G401.6 (cell line): Measurements from ENCODE around the gene CLIC3.

Source experiments
- FAIRE-seq: peaks from 2 replicates; lab custom pipeline; 2012; peaks lifted over from hg19 to GRCh38; lab: Jason Lieb, UNC

The CLIC3 gene

GRCh38 chr9:136980669-136981478 lies 15.5 kb downstream of the CLIC3 start:
- no peak for FAIRE-seq

GRCh38 chr9:136979769-136980587 lies 16.4 kb downstream of the CLIC3 start:
- no peak for FAIRE-seq

- FAIRE-seq: no peak
Measured at GRCh38 chr9:136978865-136979544, 17.4 kb downstream of the CLIC3 start.

- no peak for FAIRE-seq
Measured at GRCh38 chr9:136978073-136978864, 18.1 kb downstream of the CLIC3 start.

GRCh38 chr9:136977649-136978072 lies 18.7 kb downstream of the CLIC3 start:
- no peak for FAIRE-seq

GRCh38 chr9:136977223-136977622 lies 19.1 kb downstream of the CLIC3 start, which contains the start of gene PTGDS:
TSS of gene PTGDS (plus strand) at chr9:136977504. CDS start at chr9:136977579, 75 bp downstream.
- no peak for FAIRE-seq

GRCh38 chr9:136975644-136976043 lies 20.7 kb downstream of the CLIC3 start:
- FAIRE-seq: no peak

GRCh38 chr9:136974817-136975535 lies 21.4 kb downstream of the CLIC3 start:
- FAIRE-seq: no peak

- no peak for FAIRE-seq
Measured at GRCh38 chr9:136973618-136974617, 22.4 kb downstream of the CLIC3 start.

- no peak for FAIRE-seq
Measured at GRCh38 chr9:136972743-136973142, 23.6 kb downstream of the CLIC3 start.

GRCh38 chr9:136972335-136972734 lies 24.0 kb downstream of the CLIC3 start:
- FAIRE-seq: no peak

- FAIRE-seq: no peak
Measured at GRCh38 chr9:136971746-136972145, 24.6 kb downstream of the CLIC3 start.

- no peak for FAIRE-seq
Measured at GRCh38 chr9:136970361-136970760, 26.0 kb downstream of the CLIC3 start.

GRCh38 chr9:136969774-136970173 lies 26.6 kb downstream of the CLIC3 start:
- no peak for FAIRE-seq

- FAIRE-seq: no peak
Measured at GRCh38 chr9:136969150-136969549, 27.2 kb downstream of the CLIC3 start.

GRCh38 chr9:136968333-136969127 lies 27.8 kb downstream of the CLIC3 start:
- FAIRE-seq: no peak

GRCh38 chr9:136965771-136966484 lies 30.4 kb downstream of the CLIC3 start:
- no peak for FAIRE-seq

- no peak for FAIRE-seq
Measured at GRCh38 chr9:136964833-136965422, 31.4 kb downstream of the CLIC3 start.
